Measurements from ENCODE around the gene CTIF. TPM values are rescaled to one million over a fixed set of nuclear protein-coding genes. Genes with fewer than 3 reads are reported as not detected.

CTIF gene
- total RNA-seq, 1 experiment from 2014 or later = 20.6 TPM

DNA sequence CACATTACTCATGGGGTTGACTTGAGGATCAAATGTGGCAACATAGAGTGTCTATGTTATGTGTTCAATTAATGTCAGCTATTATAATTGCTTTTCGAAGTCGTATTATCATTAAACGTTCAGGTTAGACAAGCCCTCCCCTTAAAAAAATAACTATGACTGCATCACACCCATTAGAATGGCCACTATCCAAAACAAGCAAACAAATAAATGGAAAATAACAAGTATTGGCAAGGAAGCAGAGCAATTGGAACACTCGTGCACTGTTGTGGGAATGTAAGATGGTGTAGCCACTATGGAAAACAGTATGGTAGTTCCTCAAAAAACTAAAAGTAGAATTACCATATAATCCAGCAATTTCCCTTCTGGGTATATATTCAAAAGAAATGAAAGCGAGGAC is 10.0 kb upstream of the CTIF start:
- Histone ChIP-seq H3K4me3 (no peak overlapping the region), H3K9me3 (no peaks in the 10 kb centered on the region), H3K27me3 (no peaks in the 10 kb centered on the region; the same call in 1 of the 2 replicates), H3K36me3 (no peaks in the 10 kb centered on the region)
- no peak for DNase-seq

DNA sequence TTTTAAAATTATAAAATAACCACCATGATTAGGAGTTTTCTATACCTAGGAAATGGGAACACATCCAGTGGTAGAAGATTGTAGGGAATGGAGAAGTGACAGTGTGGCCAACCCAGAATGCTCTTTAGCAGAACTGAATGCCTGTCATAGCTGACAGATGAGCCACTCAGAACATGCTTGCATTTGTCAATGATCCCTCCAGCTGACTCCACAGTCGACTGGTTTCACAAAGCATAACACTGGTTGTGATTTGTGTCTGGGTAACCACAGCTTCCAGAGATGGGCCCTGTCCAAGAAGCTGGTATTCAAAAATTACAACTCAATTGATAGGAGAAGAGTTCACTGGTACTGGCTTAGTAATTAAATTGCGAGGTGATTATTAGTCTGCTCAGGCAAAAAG is 9.0 kb upstream of the CTIF start:
- H3K36me3 ChIP-seq = no peaks in the 10 kb centered on the region
- no peaks in the 10 kb centered on the region; the same call in 1 of the 2 replicates for H3K27me3 ChIP-seq
- H3K9me3 ChIP-seq = no peaks in the 10 kb centered on the region
- H3K4me3 ChIP-seq = no peak overlapping the region
- peak; percentile 54 for DNase-seq

DNA sequence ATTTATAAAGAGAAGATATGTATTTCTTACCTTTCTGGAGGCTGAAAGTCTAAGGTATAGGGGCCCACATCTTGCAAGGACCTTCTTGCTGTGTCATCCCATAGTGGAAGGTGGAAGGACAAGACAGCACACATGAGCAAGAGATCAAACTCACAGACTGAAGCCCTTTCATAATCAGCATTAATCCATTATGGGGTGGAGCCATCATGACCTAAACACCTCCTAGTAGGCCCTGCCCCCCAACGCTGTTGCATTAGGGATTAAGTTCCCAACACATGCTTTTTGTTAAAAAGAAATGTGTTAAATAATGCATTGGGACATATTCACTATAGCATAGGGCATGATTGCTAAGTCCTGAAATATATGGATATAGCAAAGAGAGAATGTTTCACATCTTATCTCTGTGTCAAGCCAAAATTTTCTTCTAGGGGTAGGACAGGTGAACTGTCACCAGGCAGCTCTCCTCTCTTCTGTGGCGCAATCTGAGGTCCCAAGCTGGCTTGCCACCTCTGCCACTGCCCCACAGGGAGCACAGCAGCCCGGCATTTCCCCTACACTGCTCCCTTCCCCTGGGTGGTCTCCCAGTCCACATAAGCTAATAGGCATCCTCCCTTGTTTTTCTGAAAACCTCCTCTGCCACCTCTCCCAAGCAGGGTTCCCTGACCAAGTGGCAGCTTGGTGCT is 8.3 kb upstream of the CTIF start:
- Histone ChIP-seq H3K4me3 (no peak overlapping the region), H3K36me3 (no peaks in the 10 kb centered on the region), H3K9me3 (no peaks in the 10 kb centered on the region), H3K27me3 (no peaks in the 10 kb centered on the region; the same call in 1 of the 2 replicates)
- no peak for DNase-seq

DNA sequence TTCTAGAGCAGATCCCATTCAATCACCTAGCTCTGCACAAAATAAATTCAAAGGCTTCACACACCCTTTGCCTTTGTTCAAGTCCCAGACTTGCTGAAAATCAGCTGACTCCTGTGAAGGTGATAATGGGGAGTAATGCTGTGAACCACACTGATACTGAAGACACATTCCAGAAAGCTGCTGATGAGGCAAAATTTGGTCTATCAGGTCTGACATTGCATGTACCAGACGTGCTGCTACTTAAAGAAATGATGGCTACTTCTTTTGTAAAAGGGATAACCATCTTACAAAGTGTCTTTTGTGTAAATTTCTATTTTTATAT is 7.8 kb upstream of the CTIF start:
- Histone ChIP-seq H3K27me3 (no peaks in the 10 kb centered on the region; the same call in 1 of the 2 replicates), H3K36me3 (no peaks in the 10 kb centered on the region), H3K9me3 (no peaks in the 10 kb centered on the region), H3K4me3 (no peak overlapping the region)
- no peak for DNase-seq

DNA sequence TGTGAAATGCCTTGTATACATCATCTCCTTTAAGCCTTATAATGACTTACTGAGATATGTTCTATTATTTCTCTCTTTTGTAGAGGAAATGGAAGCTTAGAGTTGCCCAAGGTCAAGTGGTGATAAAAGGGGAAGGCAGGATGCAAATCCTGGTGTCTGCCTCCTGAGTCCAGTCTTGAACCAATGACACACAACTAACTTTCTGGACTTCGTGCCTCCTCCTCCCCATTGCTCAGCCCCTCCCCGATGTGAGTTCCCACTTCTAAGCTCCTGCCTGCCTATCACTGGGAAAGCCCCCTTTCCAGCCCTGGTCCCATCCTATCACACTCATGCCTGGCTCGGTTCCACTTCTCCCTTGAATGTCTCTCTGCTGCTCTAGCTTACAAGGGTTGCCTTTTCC is 6.9 kb upstream of the CTIF start:
- Histone ChIP-seq H3K27me3 (no peaks in the 10 kb centered on the region; the same call in 1 of the 2 replicates), H3K9me3 (no peaks in the 10 kb centered on the region), H3K4me3 (no peak overlapping the region), H3K36me3 (no peaks in the 10 kb centered on the region)
- DNase-seq = no peak

DNA sequence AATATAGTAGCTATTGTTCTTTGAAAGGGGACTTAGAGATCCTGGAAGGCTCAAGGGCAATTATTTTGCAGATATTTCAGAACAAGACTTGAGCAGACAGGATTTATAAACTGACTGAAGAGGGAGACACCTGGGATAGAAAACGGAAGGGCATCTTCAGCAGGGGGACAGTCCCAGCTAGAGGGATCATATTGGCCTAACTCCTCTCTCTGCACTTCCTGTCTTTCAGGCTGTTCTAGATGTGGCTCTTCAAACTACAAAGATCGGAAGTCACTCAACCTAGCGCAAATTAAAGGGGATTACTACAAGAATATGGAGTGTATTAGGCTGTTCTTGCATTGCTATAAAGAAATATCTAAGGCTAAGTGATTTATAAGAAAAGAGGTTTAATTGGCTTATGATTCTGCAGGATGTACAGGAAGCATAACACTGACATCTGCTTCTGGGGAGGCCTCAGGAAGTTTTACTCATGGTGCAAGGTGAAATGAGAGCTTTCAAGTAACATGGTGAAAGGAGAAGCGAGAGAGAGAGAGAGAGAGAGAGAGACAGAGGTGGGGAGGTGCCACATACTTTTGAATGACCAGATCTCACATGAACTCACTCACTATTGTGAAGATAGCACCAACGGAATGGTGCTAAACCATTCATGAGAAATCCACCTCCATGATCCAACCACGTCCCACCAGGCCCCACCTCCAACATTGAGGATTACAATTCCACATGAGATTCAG is 5.3 kb upstream of the CTIF start:
- Histone ChIP-seq H3K27me3 (no peaks in the 10 kb centered on the region), H3K36me3 (no peaks in the 10 kb centered on the region), H3K9me3 (no peaks in the 10 kb centered on the region), H3K4me3 (no peak overlapping the region)
- DNase-seq = no peak

DNA sequence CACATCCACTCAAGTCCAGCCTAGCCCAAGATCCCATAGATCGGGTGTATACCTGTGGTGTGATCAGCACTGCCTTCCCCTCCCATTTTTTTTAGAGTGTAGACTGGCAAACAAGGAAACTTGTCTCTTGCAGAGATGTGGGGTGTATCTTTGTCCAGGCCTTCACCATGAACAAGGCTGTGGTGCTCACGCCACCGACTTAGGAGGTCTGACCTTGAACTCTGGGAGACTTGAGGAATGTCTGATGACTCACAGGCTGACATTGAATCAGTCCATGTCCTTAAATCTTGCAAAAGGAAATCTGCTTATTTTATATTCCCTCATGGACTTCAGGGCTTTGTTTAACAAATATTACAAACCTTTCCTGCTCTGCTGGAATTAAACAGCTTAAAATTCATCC is 4.5 kb upstream of the CTIF start:
- Histone ChIP-seq H3K36me3 (no peaks in the 10 kb centered on the region), H3K4me3 (no peak overlapping the region), H3K27me3 (no peaks in the 10 kb centered on the region), H3K9me3 (no peaks in the 10 kb centered on the region)
- DNase-seq = no peak

DNA sequence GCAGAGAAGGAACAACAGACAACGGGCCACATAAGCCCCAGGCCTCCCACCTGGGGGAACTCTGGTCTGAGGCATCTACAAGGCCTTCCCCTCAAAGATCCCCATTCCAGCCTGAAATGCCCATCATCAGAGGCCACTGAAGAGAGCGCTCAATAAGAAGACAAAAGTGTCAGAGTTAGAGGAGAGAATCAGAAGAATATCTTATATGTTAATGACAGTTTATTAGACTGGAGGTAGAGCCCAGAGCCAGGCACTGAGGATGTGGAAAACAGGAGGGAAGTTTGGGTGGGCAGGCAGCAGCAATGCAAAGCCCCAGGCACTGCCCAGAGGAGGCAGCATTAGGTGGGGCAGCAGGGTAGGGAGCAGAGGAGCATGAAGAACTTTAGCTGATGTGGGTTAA is 2.9 kb upstream of the CTIF start:
- DNase-seq = no peak

DNA sequence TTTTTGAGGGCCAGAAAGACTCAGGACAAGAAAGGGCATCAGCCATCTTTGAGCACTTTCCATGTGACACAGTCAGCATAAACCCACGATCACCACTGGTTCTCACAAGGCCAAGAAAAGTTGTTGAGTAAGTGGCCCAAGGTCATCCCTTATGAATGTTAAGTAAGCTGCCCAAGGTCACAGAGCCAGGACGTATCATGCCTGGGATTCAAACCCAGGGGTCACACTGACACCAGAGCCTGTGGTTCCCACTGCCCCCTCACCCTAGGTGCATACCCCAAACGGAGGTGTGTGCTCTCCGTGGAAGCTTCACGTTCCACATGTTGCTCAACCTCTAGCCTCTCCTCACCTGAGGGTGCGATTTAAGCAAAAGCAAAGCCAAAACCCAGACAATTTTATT is 2.3 kb upstream of the CTIF start:
- H3K36me3 ChIP-seq = 0 out of 2 replicates have a peak, but pooled peaks cover under 1% of the 10 kb centered on the region
- H3K9me3 ChIP-seq = no peaks in the 10 kb centered on the region
- H3K27me3 ChIP-seq = no peaks in the 10 kb centered on the region
- no peak overlapping the region for H3K4me3 ChIP-seq
- DNase-seq = no peak

More for the DNA sequence above, 2.9 kb upstream of the CTIF start:
- no peaks in the 10 kb centered on the region for H3K9me3 ChIP-seq
- H3K27me3 ChIP-seq = no peaks in the 10 kb centered on the region
- no peaks in the 10 kb centered on the region for H3K36me3 ChIP-seq
- no peak overlapping the region for H3K4me3 ChIP-seq

DNA sequence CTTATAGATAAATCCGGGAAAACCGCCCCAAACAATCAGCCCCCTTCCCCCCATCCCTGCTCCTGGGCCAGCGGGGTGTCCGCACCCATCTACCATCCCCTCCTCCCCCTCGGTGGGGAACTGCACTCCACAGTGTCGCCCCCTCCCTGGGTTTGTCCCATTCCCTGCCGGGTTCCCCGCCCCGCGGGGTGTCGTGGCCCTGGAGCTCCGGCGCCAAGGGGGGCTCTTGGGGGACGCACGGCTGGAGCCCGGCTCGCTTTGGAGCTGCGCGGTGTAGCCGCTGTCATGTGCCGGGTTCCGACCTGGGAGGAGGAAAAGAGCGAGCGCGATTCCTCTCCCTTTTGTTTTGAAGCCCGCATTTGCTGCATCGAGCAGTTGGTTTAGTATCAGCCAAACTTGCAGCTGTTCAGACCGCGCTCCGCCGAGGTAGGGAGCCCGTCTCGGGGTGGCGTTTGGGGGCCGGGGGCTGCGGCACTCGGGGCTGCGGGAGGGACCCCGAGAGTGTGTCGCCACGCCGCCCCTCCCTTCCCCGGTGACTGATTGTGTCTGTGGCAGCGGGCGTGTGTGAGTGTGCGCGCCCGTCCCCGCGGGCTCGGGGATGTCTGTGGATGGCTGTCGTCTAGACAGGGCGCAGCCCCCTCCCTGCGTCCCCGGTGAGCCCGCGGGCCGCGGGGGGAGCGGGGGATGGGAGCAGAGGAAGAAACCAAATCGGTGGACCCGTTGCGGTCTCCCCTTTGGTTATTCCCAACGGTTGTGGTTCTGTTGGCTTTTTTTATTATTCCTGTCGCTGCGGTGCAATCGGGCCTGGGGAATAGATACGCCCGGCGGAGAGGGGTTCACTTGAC is 797 bp downstream of the CTIF start:
- H3K9me3 ChIP-seq = no peaks in the 10 kb centered on the region
- DNase-seq = peak; percentile 53
- H3K27me3 ChIP-seq = no peaks in the 10 kb centered on the region
- peak overlapping the region; percentile 94 for H3K4me3 ChIP-seq
- H3K36me3 ChIP-seq = peaks cover 16% of the 10 kb centered on the region

DNA sequence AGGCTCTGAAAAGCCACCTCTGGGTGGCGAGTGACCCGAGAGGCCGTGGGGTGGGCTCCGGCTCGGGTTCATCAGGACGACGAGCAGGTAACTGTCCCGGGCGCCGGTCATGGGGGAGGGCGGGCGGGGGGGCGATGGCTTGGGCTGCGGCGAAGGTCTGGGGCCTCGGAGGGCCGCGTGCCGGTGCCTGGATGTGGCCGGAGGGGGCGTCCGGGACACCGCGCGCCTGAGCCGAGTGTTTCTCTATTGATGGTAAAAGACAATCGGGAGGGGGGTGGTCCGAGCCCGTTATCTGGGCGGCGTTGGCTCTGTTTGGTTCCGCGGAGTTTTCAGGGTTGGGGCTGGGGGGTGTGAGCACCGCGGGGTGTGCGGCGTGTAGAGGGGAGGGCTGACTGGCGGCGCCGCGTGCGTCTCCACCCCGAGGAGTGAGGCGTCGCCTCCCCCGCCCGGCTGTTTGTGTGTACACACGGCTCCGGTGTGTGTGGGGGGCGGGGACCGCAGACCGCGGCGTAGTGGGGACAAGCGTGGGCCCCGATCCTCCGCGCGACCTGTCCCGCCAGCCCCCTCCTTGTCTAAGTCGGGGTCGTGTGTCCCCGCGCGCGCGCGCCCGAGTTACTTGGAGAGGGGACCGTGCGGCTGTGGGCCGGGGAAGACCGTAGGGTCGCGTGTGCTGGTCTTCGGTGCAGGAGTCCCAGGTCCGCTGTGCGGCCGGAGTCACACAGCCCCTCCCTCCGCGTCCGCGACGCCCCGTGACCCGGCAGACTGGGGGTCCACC is 1.6 kb downstream of the CTIF start:
- DNase-seq = peak; percentile 79
- Histone ChIP-seq H3K27me3 (no peaks in the 10 kb centered on the region), H3K36me3 (peaks cover 16% of the 10 kb centered on the region), H3K4me3 (peak overlapping the region; percentile 94), H3K9me3 (no peaks in the 10 kb centered on the region)

DNA sequence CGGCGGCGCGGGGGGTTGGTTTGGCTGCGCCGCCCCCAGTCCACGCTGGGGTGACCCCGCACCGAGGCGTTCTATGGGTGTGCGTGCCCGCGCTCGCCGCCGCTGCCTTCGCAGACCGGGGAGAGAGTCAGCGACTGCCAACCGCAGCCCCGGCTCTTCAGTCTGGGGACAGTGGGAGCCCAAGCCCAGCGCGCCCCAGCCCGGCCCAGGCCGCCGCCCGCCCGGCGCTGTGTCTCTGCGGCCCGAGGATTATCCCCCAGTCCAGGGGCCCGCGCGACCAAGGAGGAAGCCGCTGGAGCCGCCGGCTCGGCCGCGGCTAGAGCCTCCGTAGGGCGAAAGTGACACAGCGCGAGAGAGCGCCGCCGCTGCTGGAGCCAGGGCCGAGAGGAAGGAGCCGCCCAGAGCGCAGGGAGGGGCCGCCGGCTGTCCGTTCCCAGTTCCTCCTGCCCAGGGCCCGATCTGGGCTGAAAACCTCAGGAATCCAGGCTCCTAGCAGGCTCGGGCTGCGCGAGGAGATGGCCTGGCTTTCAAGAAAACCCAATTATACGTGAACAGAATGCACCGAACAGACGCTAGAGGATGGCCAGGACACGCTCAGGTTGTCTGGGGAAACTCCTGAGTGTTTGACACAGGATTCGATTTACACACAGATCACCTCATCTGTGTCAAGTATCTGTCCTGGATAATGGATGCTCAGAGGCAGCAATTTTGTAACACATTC is 2.4 kb downstream of the CTIF start:
- H3K4me3 ChIP-seq = peak overlapping the region; percentile 94
- no peaks in the 10 kb centered on the region for H3K27me3 ChIP-seq
- DNase-seq = peak; percentile 73
- H3K9me3 ChIP-seq = no peaks in the 10 kb centered on the region
- H3K36me3 ChIP-seq = peaks cover 16% of the 10 kb centered on the region

DNA sequence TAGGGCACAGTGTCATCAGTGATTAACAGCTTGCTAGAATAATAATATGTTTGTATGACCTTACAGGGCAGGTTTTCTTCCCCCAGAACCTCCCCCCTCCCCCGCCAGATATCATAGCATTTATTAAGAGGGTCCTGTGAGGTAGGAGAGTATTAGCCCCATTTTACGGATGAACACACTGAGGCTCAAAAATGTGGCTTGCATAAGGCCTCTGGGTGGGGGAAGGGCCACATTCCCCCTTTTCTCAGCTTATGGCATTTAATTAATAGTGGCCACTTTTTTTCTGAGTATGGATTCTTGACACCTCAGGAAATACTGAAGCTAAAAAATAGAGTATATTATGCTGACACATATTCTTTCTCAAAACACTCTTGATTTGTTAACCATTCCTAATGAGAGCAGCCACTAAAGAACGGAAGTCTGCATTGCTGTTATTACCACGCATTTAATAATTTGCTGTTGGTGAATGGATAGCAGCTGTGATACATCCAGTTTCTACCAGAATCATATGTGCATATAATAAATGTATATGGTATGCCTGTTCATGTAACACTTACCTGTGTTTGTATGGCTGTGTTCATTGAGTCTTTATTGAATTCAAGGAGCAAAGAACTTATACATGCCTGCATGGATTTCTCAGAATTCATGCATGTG is 3.0 kb downstream of the CTIF start:
- Histone ChIP-seq H3K4me3 (peak overlapping the region; percentile 94), H3K9me3 (no peaks in the 10 kb centered on the region), H3K27me3 (no peaks in the 10 kb centered on the region), H3K36me3 (peaks cover 16% of the 10 kb centered on the region)
- DNase-seq = no peak

DNA sequence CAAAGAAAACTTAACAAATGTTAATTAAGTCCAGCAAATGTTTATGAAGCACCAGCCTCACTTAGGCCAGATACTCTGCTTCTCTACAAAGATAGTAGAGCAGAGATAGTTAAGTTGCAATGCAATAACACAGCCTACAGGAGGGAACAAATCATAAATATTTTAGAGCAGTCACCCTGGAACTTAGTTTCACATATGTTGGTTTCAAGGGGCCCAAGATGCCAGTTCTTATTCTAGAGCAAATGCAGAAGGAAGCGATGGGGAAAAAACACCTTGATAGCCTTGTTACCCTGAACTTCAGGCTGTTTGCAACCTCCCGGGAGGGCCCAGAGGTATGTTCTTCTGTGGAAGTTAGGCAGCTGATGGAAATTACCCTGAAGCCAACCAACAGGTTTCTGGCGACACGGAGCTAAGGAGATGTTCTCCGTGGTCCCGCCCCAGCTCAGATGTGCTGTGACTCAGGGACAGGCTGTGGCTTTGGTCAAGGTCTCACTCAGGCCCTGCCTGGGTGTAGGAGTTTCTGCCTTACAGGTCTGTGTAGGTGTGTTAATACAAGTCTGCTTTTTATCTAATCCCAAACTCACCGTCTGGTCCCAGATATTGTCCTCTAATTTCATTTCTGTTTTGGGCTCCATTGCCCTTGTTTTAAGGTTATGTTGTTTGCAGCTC is 3.8 kb downstream of the CTIF start:
- H3K36me3 ChIP-seq = peaks cover 16% of the 10 kb centered on the region
- no peak for DNase-seq
- H3K9me3 ChIP-seq = no peaks in the 10 kb centered on the region
- H3K4me3 ChIP-seq = no peak overlapping the region
- H3K27me3 ChIP-seq = no peaks in the 10 kb centered on the region

DNA sequence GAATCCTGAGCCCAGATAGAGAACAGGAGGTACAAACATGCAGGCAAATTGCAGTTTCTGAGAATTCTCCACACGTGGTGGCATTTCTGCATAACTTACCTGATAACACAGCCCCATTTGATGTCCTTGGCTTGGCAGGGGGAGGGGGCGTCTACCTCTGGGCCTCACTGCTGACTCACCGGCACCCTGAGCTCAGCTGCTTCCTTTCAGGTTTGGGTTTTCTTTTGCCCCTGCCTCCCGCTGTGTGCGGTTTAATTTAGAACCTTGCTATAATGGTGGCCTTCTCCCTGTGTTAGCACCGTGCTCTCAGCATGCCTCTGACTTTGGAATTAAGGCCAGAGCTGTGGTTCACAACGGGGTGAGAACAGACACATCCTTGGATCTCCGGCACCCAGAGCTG is 4.4 kb downstream of the CTIF start:
- peaks cover 16% of the 10 kb centered on the region for H3K36me3 ChIP-seq
- H3K4me3 ChIP-seq = no peak overlapping the region
- no peak for DNase-seq
- no peaks in the 10 kb centered on the region for H3K27me3 ChIP-seq
- H3K9me3 ChIP-seq = no peaks in the 10 kb centered on the region
